Prostate gland (tissue), 2 donors: ENCODE results near the gene SKIC8. TPM values are rescaled to one million over a fixed set of nuclear protein-coding genes. Genes with fewer than 3 reads are reported as not detected.
"Not testable (repeated sequence)": the region's sequence is repeated elsewhere in the genome, so short reads cannot be mapped to it uniquely, and the experiment has no call there.

Experiments
- DNase-seq: peaks from one replicate; pipeline ENCODE4 v3.0.0-alpha.2; 2019; ENCODE audit warnings: low spot score
- H3K27ac ChIP-seq, 2 donors: fragments of 200-600 bp; sonication (generic); 2 replicates each; pipeline ENCODE4 v1.5.1; 2017 to 2019
- H3K27me3 ChIP-seq: fragments of 200-600 bp; sonication (generic); replicated peaks from 2 replicates; pipeline ENCODE4 v1.5.1; 2019; ENCODE audit not compliant: insufficient read depth
- H3K36me3 ChIP-seq, 2 donors: fragments of 200-600 bp; sonication (generic); 1 replicate in 1 of 2; 2 replicates in 1 of 2; pipeline versions ENCODE4 v1.5.1 to v1.8.1; 2017 to 2019
- H3K4me1 ChIP-seq: fragments of 200-600 bp; sonication (generic); replicated peaks from 2 replicates; pipeline ENCODE4 v1.5.1; 2019
- H3K4me3 ChIP-seq, 2 donors: fragments of 200-600 bp; sonication (generic); 2 replicates each; pipeline ENCODE4 v1.5.1; 2017 to 2019
- H3K9me3 ChIP-seq: fragments of 200-600 bp; sonication (generic); 2 replicates; pipeline ENCODE4 v1.5.1; 2017
- POLR2A ChIP-seq: fragments of 450-650 bp; IDR thresholded peaks from one replicate; pipeline ENCODE4 v1.6.1; 2016; ENCODE audit warnings: antibody characterized with exemption, mild to moderate bottlenecking
- POLR2AphosphoS5 ChIP-seq: sonication (generic); formaldehyde crosslinking; IDR thresholded peaks from one replicate; pipeline ENCODE4 v1.6.1; 2017; ENCODE audit warnings: antibody characterized with exemption
- WGBS: methylation state at CpG from one replicate; pipeline ENCODE4 v1.1.5; 2018; 5-methylcytosine and 5-hydroxymethylcytosine counted together
- intact Hi-C: fragments of 100-400 bp; cut with DNase I; formaldehyde crosslinking; loops from one replicate; pipeline ENCODE4 v1.14.2; 2022
- total RNA-seq, 2 donors: library from RNA; depleted of rRNA; stranded (reverse); fragments of >200 nt; gene quantifications; one replicate each; pipeline ENCODE4 v1.1.0, GENCODE V29; 2016
- TF ChIP-seq, protein P1 (sequence below), 4 experiments: fragments of 200-600 bp in 2 of 4; fragments of 450-650 bp in 2 of 4; sonication (generic) in 2 of 4; IDR thresholded peaks; 1 replicate in 3 of 4; 2 replicates in 1 of 4; pipeline ENCODE4 v1.5.1; 2016 to 2019; ENCODE audit warnings: antibody characterized with exemption in 4 of 4, mild to moderate bottlenecking in 2 of 4, moderate library complexity in 2 of 4

The SKIC8 gene
- total RNA-seq, 2 donors from 2014 or later, result 58.1 to 109 TPM

DNA sequence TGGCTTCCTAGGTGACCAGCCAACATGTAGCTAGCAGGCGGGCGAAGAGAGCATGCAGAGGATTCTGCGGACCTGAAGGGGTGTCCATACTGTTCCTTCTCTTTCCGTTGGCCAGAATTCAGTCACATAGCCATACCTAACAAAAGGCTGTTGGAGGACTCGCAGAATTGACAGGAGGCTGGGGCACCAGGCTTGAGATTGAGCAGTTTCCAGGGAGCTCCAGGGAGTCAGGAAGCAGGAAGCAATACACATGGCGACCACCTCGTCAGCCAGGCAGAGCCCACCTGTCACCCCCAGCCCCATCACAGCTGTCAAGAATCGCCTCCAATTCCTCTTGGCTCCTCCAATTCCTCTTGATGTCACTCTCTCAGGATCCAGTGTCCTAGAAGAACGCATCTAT is 48.3 kb downstream of the SKIC8 start:
- H3K27me3 ChIP-seq, result no peaks in the 10 kb centered on the region
- no peaks in the 10 kb centered on the region for H3K36me3 ChIP-seq
- no peak for DNase-seq
- WGBS, result 76% methylated on average over 9 of the region's 9 CpGs
- TF ChIP-seq POLR2AphosphoS5 (no peak), POLR2A (no peak)
- TF ChIP-seq, protein P1, sequence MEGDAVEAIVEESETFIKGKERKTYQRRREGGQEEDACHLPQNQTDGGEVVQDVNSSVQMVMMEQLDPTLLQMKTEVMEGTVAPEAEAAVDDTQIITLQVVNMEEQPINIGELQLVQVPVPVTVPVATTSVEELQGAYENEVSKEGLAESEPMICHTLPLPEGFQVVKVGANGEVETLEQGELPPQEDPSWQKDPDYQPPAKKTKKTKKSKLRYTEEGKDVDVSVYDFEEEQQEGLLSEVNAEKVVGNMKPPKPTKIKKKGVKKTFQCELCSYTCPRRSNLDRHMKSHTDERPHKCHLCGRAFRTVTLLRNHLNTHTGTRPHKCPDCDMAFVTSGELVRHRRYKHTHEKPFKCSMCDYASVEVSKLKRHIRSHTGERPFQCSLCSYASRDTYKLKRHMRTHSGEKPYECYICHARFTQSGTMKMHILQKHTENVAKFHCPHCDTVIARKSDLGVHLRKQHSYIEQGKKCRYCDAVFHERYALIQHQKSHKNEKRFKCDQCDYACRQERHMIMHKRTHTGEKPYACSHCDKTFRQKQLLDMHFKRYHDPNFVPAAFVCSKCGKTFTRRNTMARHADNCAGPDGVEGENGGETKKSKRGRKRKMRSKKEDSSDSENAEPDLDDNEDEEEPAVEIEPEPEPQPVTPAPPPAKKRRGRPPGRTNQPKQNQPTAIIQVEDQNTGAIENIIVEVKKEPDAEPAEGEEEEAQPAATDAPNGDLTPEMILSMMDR (IDR thresholded peaks at IDR 0.05), result no peak
- no peaks in the 10 kb centered on the region for H3K4me1 ChIP-seq
- no peak overlapping the region for H3K27ac ChIP-seq
- no peaks in the 10 kb centered on the region for H3K9me3 ChIP-seq
- intact Hi-C loops, result no loop called here
- no peak overlapping the region for H3K4me3 ChIP-seq

DNA sequence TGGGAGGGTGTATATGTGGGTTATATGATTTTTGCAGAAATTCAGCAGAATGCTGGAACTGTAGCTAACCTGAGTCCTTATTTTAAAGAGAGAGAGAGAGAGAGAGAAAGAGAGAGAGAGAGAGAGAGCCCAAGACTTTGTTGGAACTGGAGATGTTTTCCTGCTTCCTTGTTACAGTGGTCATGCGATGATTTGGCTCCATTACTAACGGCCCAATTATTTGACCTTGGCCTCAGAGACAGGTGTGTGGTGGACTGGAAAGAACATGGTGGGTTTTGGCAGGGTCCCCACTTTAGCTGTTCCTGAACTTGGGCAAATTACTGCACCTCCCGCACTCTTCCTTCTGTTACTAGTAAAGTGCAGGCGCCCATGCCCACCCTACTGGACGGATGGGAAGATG is 50.3 kb downstream of the SKIC8 start:
- no peak for DNase-seq

DNA sequence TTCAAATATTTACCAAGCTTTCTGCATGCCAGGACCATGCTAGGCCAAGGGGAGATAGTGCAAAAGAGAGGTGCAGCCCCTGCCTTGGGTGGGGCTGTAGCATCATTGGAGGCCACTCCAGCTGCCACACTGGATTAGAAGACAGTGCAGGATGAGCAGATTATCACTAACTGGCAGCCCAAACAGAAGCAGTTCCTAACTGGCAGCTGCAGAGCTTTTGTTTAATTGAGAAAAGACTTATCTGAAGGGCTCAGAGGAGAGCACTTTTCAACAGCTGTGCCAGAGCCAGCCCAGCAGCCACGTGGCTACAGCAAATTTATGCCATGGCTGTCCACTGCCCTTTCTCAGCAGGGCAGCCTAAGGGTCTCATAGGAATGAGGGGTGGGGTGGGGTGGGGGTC is 51.5 kb downstream of the SKIC8 start:
- no peak for DNase-seq
- intact Hi-C loops, result loop anchor here (10.0 kb wide), 1 partner anchor 283 kb away; no protein-coding TSS in a partner anchor
- Histone ChIP-seq H3K9me3 (no peaks in the 10 kb centered on the region), H3K4me1 (no peaks in the 10 kb centered on the region), H3K27ac (no peak overlapping the region), H3K4me3 (no peak overlapping the region), H3K36me3 (no peaks in the 10 kb centered on the region), H3K27me3 (no peaks in the 10 kb centered on the region)
- TF ChIP-seq, protein P1 (IDR thresholded peaks at IDR 0.05), result no peak
- no peak for TF ChIP-seq POLR2AphosphoS5
- TF ChIP-seq POLR2A, result no peak
- WGBS, result 88% methylated on average over 1 of the region's 1 CpG

More for the DNA sequence above, 50.3 kb downstream of the SKIC8 start:
- Histone ChIP-seq H3K4me1 (no peaks in the 10 kb centered on the region), H3K36me3 (no peaks in the 10 kb centered on the region), H3K4me3 (no peak overlapping the region), H3K27me3 (no peaks in the 10 kb centered on the region), H3K27ac (no peak overlapping the region), H3K9me3 (no peaks in the 10 kb centered on the region)
- intact Hi-C loops, result loop anchor here (10.0 kb wide), 1 partner anchor 284 kb away; no protein-coding TSS in a partner anchor
- no peak for TF ChIP-seq POLR2AphosphoS5
- no peak for TF ChIP-seq POLR2A
- TF ChIP-seq, protein P1 (IDR thresholded peaks at IDR 0.05), result no peak
- 91% methylated on average over 5 of the region's 5 CpGs for WGBS

DNA sequence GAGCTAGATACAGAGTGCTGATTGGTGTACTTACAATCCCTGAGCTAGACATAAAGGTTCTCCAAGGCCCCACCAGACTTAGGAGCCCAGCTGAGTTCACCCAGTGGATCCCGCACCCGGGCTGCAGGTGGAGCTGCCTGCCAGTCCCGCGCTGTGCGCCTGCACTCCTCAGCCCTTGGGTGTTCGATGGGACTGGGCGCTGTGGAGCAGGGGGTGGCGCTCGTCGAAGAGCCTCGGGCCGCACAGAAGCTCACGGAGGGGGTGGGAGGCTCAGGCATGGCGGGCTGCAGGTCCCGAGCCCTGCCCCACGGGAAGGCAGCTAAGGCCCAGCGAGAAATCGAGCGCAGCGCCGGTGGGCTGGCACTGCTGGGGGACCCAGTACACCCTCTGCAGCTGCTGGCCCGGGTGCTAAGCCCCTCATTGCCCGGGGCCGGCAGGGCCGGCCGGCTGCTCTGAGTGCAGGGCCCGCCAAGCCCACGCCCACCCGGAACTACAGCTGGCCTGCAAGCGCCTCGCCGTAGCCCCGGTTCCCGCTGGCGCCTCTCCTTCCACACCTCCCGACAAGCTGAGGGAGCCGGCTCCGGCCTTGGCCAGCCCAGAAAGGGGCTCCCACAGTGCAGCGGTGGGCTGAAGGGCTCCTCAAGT is 53.3 kb downstream of the SKIC8 start:
- WGBS, result 97% methylated on average over 36 of the region's 39 CpGs
- H3K9me3 ChIP-seq, H3K4me3 ChIP-seq, H3K27ac ChIP-seq, H3K27me3 ChIP-seq, DNase-seq, H3K36me3 ChIP-seq, H3K4me1 ChIP-seq: not testable (repeated sequence)
- intact Hi-C loops, result loop anchor here (10.0 kb wide), 1 partner anchor 281 kb away; no protein-coding TSS in a partner anchor

DNA sequence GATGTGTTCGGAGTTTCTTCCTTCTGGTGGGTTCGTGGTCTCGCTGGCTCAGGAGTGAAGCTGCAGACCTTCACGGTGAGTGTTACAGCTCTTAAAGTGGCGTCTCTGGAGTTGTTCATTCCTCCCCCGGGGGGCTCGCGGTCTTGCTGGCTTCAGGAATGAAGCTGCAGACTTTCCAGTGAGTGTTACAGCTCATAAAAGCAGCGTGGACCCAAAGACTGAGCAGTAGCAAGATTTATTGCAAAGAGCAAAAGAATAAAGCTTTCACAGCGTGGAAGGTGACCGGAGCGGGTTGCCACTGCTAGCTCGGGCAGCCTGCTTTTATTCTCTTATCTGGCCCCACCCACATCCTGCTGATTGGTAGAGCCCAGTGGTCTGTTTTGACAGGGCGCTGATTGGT is 54.0 kb downstream of the SKIC8 start:
- not testable (repeated sequence) for H3K4me1 ChIP-seq, H3K27me3 ChIP-seq, H3K36me3 ChIP-seq, DNase-seq, H3K27ac ChIP-seq, H3K4me3 ChIP-seq, H3K9me3 ChIP-seq
- intact Hi-C loops, result loop anchor here (10.0 kb wide), 1 partner anchor 281 kb away; no protein-coding TSS in a partner anchor
- whole genome bisulfite sequencing, result 51% methylated on average over 14 of the region's 14 CpGs

DNA sequence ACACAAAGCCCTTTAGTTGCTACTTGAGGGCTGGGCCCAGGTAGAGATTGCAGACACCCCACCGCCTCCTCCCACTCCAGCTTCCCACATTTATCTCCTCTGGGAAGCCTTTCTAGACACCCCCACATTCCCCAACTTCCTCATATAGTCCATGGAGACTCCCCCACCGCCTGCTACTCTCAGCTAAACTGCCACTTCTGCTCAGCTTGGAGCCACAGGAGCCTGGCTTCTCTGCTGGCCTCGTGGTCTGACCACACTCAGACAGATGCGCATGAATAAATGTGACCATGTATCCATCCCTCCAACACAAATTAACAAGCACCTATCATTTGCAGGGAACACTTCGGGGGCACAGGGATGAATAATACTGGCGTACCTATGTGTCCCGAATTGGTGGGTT is 54.5 kb downstream of the SKIC8 start:
- TF ChIP-seq POLR2A, result no peak
- no peak for TF ChIP-seq POLR2AphosphoS5
- TF ChIP-seq, protein P1 (IDR thresholded peaks at IDR 0.05), result no peak
- Histone ChIP-seq H3K27ac (no peak overlapping the region), H3K36me3 (no peaks in the 10 kb centered on the region), H3K27me3 (no peaks in the 10 kb centered on the region), H3K4me3 (no peak overlapping the region), H3K9me3 (no peaks in the 10 kb centered on the region), H3K4me1 (no peaks in the 10 kb centered on the region)
- DNase-seq, result no peak
- 69% methylated on average over 7 of the region's 7 CpGs for WGBS
- intact Hi-C loops, result loop anchor here (5.0 to 10.0 kb wide), 3 partner anchors 68 to 280 kb away; partner anchors contain the start of gene CIB2
